Fibroblast of pulmonary artery (primary cell): ENCODE measurements around the gene WWOX.

Source experiments
- DNase-seq: peaks from one replicate; pipeline ENCODE4 v3.0.0-alpha.2; 2010; ENCODE audit warnings: low read depth
- H3K4me3 ChIP-seq: replicated peaks from 2 replicates; pipeline ENCODE4 v1.5.1; 2011; ENCODE audit warnings: low read depth, mild to moderate bottlenecking, control low read depth, low read length, moderate library complexity
- CTCF ChIP-seq: IDR thresholded peaks from 2 replicates; pipeline ENCODE4 v1.5.1; 2011; ENCODE audit warnings: mild to moderate bottlenecking, control low read depth, low read length, inconsistent platforms; ENCODE audit errors: missing control alignments

Gene WWOX

GRCh38 chr16:78800523-78800922, 701.1 kb downstream of the WWOX start:
- TF ChIP-seq CTCF = no peak
- H3K4me3 ChIP-seq = no peak overlapping the region
- DNase-seq = no peak

GRCh38 chr16:78804058-78804735, 704.7 kb downstream of the WWOX start:
- DNase-seq = no peak
- H3K4me3 ChIP-seq = no peak overlapping the region
- TF ChIP-seq CTCF = no peak

- DNase-seq = no peak
- no peak overlapping the region for H3K4me3 ChIP-seq
- TF ChIP-seq CTCF = no peak
Observed at GRCh38 chr16:78805556-78805955, 706.1 kb downstream of the WWOX start.

GRCh38 chr16:78811247-78811646, 711.8 kb downstream of the WWOX start:
- no peak overlapping the region for H3K4me3 ChIP-seq
- no peak for DNase-seq
- no peak for TF ChIP-seq CTCF

GRCh38 chr16:78812582-78812981, 713.1 kb downstream of the WWOX start:
- H3K4me3 ChIP-seq = no peak overlapping the region
- DNase-seq = no peak
- no peak for TF ChIP-seq CTCF

- TF ChIP-seq CTCF = no peak
- H3K4me3 ChIP-seq = no peak overlapping the region
- DNase-seq = no peak
Observed at GRCh38 chr16:78813661-78814311, 714.3 kb downstream of the WWOX start.

- no peak overlapping the region for H3K4me3 ChIP-seq
- no peak for DNase-seq
- no peak for TF ChIP-seq CTCF
Observed at GRCh38 chr16:78815713-78816112, 716.3 kb downstream of the WWOX start.
